OCI-M1 (cell line): Measurements from ENCODE around the gene TXNRD1.
"Not testable (repeated sequence)": the region's sequence is repeated elsewhere in the genome, so short reads cannot be mapped to it uniquely, and the experiment has no call there.

Source experiments
- DNase-seq: peaks from one replicate; lab custom pipeline; 2025; lab: John Stamatoyannopoulos, UW

Gene TXNRD1

GRCh38 chr12:104237930-104238329 lies 22.4 kb downstream of the TXNRD1 start:
- no peak for DNase-seq

GRCh38 chr12:104242546-104243206 lies 27.1 kb downstream of the TXNRD1 start:
- DNase-seq, result no peak

GRCh38 chr12:104243551-104243950 lies 28.0 kb downstream of the TXNRD1 start:
- DNase-seq, result no peak

- no peak for DNase-seq
Measured at GRCh38 chr12:104243971-104244370, 28.4 kb downstream of the TXNRD1 start.

GRCh38 chr12:104247698-104248097 lies 32.1 kb downstream of the TXNRD1 start:
- DNase-seq, result no peak

- no peak for DNase-seq
Measured at GRCh38 chr12:104248444-104248843, 32.9 kb downstream of the TXNRD1 start.

GRCh38 chr12:104249017-104249416 lies 33.4 kb downstream of the TXNRD1 start:
- peak; percentile 59 for DNase-seq

- no peak for DNase-seq
Measured at GRCh38 chr12:104249898-104250297, 34.3 kb downstream of the TXNRD1 start.

GRCh38 chr12:104250366-104251125 lies 35.0 kb downstream of the TXNRD1 start:
- no peak for DNase-seq

GRCh38 chr12:104257913-104258472 lies 42.4 kb downstream of the TXNRD1 start:
- no peak for DNase-seq

GRCh38 chr12:104258476-104259067 lies 43.0 kb downstream of the TXNRD1 start:
- no peak for DNase-seq

- no peak for DNase-seq
Measured at GRCh38 chr12:104263026-104263425, 47.4 kb downstream of the TXNRD1 start.

- peak; percentile 38 for DNase-seq
Measured at GRCh38 chr12:104263580-104264358, 48.2 kb downstream of the TXNRD1 start.

- DNase-seq, result not testable (repeated sequence)
Measured at GRCh38 chr12:104265436-104265835, 49.9 kb downstream of the TXNRD1 start.

- DNase-seq, result no peak
Measured at GRCh38 chr12:104272938-104273337, 57.4 kb downstream of the TXNRD1 start.

- no peak for DNase-seq
Measured at GRCh38 chr12:104273503-104273902, 57.9 kb downstream of the TXNRD1 start.

GRCh38 chr12:104274811-104275210 lies 59.2 kb downstream of the TXNRD1 start:
- DNase-seq, result no peak

GRCh38 chr12:104275689-104276088 lies 60.1 kb downstream of the TXNRD1 start:
- DNase-seq, result no peak

GRCh38 chr12:104276273-104277131 lies 60.9 kb downstream of the TXNRD1 start:
- peak; percentile 54 for DNase-seq

- DNase-seq, result no peak
Measured at GRCh38 chr12:104279164-104279563, 63.6 kb downstream of the TXNRD1 start.

GRCh38 chr12:104280111-104280510 lies 64.5 kb downstream of the TXNRD1 start:
- peak; percentile 52 for DNase-seq
